ENCODE measurements around the gene SAMD4B. TPM values are rescaled to one million over a fixed set of nuclear protein-coding genes. Genes with fewer than 3 reads are reported as not detected.

Gene SAMD4B
- total and polyA plus RNA-seq, 2 of the 8 experiments (the other 6 are each of a cell fraction or from before 2014, with no cell fraction given) = 137 to 158 TPM

DNA sequence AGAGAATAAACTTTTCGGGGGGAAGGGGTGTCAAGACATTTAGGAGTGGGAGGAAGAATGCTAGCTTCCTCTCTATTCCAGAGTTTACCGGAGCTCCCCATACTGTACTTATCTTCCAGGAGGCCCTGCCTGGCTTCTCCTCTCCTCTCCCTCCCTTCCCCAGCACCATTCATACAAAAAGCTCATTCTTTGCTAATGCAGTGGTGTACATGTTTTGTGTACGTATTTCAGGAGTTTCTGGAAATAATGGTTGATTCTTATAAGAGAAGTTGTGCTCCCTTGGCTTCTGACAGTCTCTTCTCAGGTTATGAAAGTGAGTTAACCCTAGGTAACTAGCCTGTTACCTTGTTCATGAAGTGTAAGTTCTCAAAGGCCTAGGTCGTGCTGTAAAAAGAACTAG is 7.1 kb downstream of the SAMD4B start:
- CTCF ChIA-PET (ENCODE audit: partially characterized antibody) = interaction anchor here (0.6 to 1.0 kb wide), 2 partner anchors 48 to 1129 kb away, joined by 3 to 4 read pairs; no protein-coding TSS in a partner anchor
- Histone ChIP-seq H3K23ac (ENCODE audit: insufficient read length) (no peak overlapping the region), H3K4ac (replicated peaks; ENCODE audit: insufficient read length, low read depth, low read length) (no peak overlapping the region), H2BK5ac (ENCODE audit: low read depth, low read length) (no peak overlapping the region), H3K14ac (ENCODE audit: insufficient read length) (no peak overlapping the region), H3K27me3 (replicated peaks in 1 of 4; ENCODE audit: control insufficient read depth in 3 of 4, extremely low read depth in 1 of 4, insufficient read depth in 3 of 4, low read length in 3 of 4) (no peaks in the 10 kb centered on the region), H4K8ac (ENCODE audit: extremely low read depth, insufficient read depth, low read length) (no peak overlapping the region), H3K4me2 (ENCODE audit: insufficient read depth in 1 of 2, low read depth in 2 of 2, low read length in 2 of 2) (no peak overlapping the region), H2BK12ac (ENCODE audit: low read depth, low read length) (no peak overlapping the region), H4K20me1 (replicated peaks in 1 of 2; ENCODE audit: control insufficient read depth in 1 of 2, insufficient read depth in 2 of 2, low read length in 2 of 2) (peaks cover 13 to 24% of the 10 kb centered on the region in 2 experiments), H4K5ac (ENCODE audit: insufficient read length, low read depth, low read length) (no peak overlapping the region), H3K79me1 (ENCODE audit: low read depth, low read length) (peaks cover 9% of the 10 kb centered on the region), H2BK20ac (ENCODE audit: low read length) (no peak overlapping the region), H3K9ac (replicated peaks in 1 of 4; ENCODE audit: extremely low read depth in 1 of 4, low read depth in 3 of 4, low read length in 3 of 4) (no peak overlapping the region), H3K4me3 (ENCODE audit: extremely low read depth in 1 of 4, insufficient read depth in 2 of 4, low read depth in 3 of 4, low read length in 4 of 4) (no peak overlapping the region), H2AK5ac (ENCODE audit: low read depth, low read length) (no peak overlapping the region), H3K9me3 (ENCODE audit: insufficient read depth in 2 of 2, low read depth in 1 of 2, low read length in 1 of 2) (no peaks in the 10 kb centered on the region), H4K91ac (replicated peaks; ENCODE audit: insufficient read length, low read length) (no peak overlapping the region), H2BK120ac (replicated peaks; ENCODE audit: low read depth, low read length) (no peak overlapping the region), H3K56ac (replicated peaks; ENCODE audit: insufficient read length, low read depth, low read length) (no peak overlapping the region), H3K79me2 (ENCODE audit: control insufficient read depth in 1 of 2, insufficient read depth in 2 of 2, low read length in 2 of 2) (peaks cover 0 to 16% of the 10 kb centered on the region in 2 experiments; a peak in 2 of 4 replicates), H3K36me3 (ENCODE audit: control insufficient read depth in 2 of 4, insufficient read depth in 4 of 4, low read length in 3 of 4) (peaks cover 5 to 23% (median 12%) of the 10 kb centered on the region in 4 experiments; a peak in 6 of 8 replicates), H3K4me1 (replicated peaks in 1 of 4; ENCODE audit: control insufficient read depth in 3 of 4, insufficient read depth in 4 of 4, low read length in 3 of 4) (no peaks in the 10 kb centered on the region), H2BK15ac (ENCODE audit: low read length) (no peak overlapping the region), H2AFZ (ENCODE audit: low read length) (no peak overlapping the region), H3K18ac (ENCODE audit: extremely low read depth, low read length) (no peak overlapping the region), H3K27ac (ENCODE audit: low read depth, low read length) (no peak overlapping the region), H3K23me2 (ENCODE audit: low read depth, low read length) (no peaks in the 10 kb centered on the region)
- POLR2A ChIA-PET (ENCODE audit: partially characterized antibody) = interaction anchor here (1.7 to 2.1 kb wide), 2 partner anchors 18 to 33 kb away, joined by 3 to 7 read pairs; no protein-coding TSS in a partner anchor
- WGBS, 2 experiments (ENCODE audit: extremely low coverage in 1 of 2, insufficient coverage in 1 of 2, insufficient read length in 1 of 2, insufficient replicate concordance in 2 of 2, low coverage in 1 of 2, low lambda C conversion rate in 2 of 2, missing lambda C conversion rate in 1 of 2) = 83% methylated on average over 4 of the region's 4 CpGs; no CpG with 5 or more reads in 1 of the 2 experiments
- DNase-seq (ENCODE audit: low read depth in 1 of 2, low spot score in 2 of 2) (no peak), FAIRE-seq (no peak)
- TF ChIP-seq, protein P1, sequence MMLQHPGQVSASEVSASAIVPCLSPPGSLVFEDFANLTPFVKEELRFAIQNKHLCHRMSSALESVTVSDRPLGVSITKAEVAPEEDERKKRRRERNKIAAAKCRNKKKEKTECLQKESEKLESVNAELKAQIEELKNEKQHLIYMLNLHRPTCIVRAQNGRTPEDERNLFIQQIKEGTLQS (IDR thresholded peaks at IDR 0.05; ENCODE audit: insufficient read depth, low read depth, low read length) = no peak
- TF ChIP-seq TAF1 (IDR thresholded peaks at IDR 0.05; ENCODE audit: low read depth, low read length) (no peak), BACH1 (IDR thresholded peaks at IDR 0.05; ENCODE audit: low read length) (no peak), HDAC6 (IDR thresholded peaks at IDR 0.05; ENCODE audit: low read depth, low read length) (no peak), PHF8 (conservative IDR thresholded peaks at IDR 0.05; ENCODE audit: low read depth, low read length) (no peak), SP1 (IDR thresholded peaks at IDR 0.05; ENCODE audit: low read depth, low read length) (no peak), ASH2L (IDR thresholded peaks at IDR 0.05; ENCODE audit: low read length) (no peak), TBP (IDR thresholded peaks at IDR 0.05; ENCODE audit: low read depth, low read length) (no peak), SAP30 (IDR thresholded peaks at IDR 0.05; ENCODE audit: insufficient read depth, insufficient replicate concordance, low read length) (no peak), ATF2 (IDR thresholded peaks at IDR 0.05; ENCODE audit: low read length) (no peak), CREB1 (IDR thresholded peaks at IDR 0.05) (no peak)
- TF ChIP-seq, protein P2, sequence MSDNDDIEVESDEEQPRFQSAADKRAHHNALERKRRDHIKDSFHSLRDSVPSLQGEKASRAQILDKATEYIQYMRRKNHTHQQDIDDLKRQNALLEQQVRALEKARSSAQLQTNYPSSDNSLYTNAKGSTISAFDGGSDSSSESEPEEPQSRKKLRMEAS (IDR thresholded peaks at IDR 0.05) = no peak

All from H1 (cell line).